Measurements from ENCODE around the gene PAQR4.

The PAQR4 gene

GRCh38 chr16:2954656-2955381 lies 14.3 kb upstream of the PAQR4 start:
- H3K27ac ChIP-seq, result no peak overlapping the region
- no peak for TF ChIP-seq CTCF (IDR thresholded peaks at IDR 0.05)
- H3K4me3 ChIP-seq, result no peak overlapping the region
- DNase-seq (ENCODE audit: low spot score), result no peak

GRCh38 chr16:2955438-2955778 lies 13.7 kb upstream of the PAQR4 start:
- no peak for DNase-seq (ENCODE audit: low spot score)
- Histone ChIP-seq H3K27ac (no peak overlapping the region), H3K4me3 (no peak overlapping the region)
- no peak for TF ChIP-seq CTCF (IDR thresholded peaks at IDR 0.05)

GRCh38 chr16:2955779-2956578 lies 13.2 kb upstream of the PAQR4 start:
- Histone ChIP-seq H3K4me3 (no peak overlapping the region), H3K27ac (no peak overlapping the region)
- no peak for DNase-seq (ENCODE audit: low spot score)
- TF ChIP-seq CTCF (IDR thresholded peaks at IDR 0.05), result no peak

- TF ChIP-seq CTCF (IDR thresholded peaks at IDR 0.05), result no peak
- no peak overlapping the region for H3K27ac ChIP-seq
- no peak for DNase-seq (ENCODE audit: low spot score)
These were observed 12.6 kb upstream of the PAQR4 start for GRCh38 chr16:2956579-2956956.

GRCh38 chr16:2959206-2959605 lies 9.9 kb upstream of the PAQR4 start:
- H3K27ac ChIP-seq, result no peak overlapping the region
- DNase-seq (ENCODE audit: low spot score), result no peak
- no peak for TF ChIP-seq CTCF (IDR thresholded peaks at IDR 0.05)
- no peak overlapping the region for H3K4me3 ChIP-seq

More at GRCh38 chr16:2956579-2956956, 12.6 kb upstream of the PAQR4 start:
- H3K4me3 ChIP-seq, result no peak overlapping the region

GRCh38 chr16:2960183-2961010 lies 8.8 kb upstream of the PAQR4 start:
- H3K27ac ChIP-seq, result no peak overlapping the region
- TF ChIP-seq CTCF (IDR thresholded peaks at IDR 0.05), result no peak
- DNase-seq (ENCODE audit: low spot score), result no peak
- no peak overlapping the region for H3K4me3 ChIP-seq

Data from coronary artery (tissue), 2 donors.